ENCODE measurements around the gene LCP2. TPM values are rescaled to one million over a fixed set of nuclear protein-coding genes. Genes with fewer than 3 reads are reported as not detected.

LCP2 gene
- total and polyA plus RNA-seq, 2 experiments from 2014 or later = not detected

- Histone ChIP-seq H3K27ac (no peak overlapping the region), H3K4me1 (ENCODE audit: low read depth) (no peaks in the 10 kb centered on the region), H3K9me3 (ENCODE audit: low read depth) (no peaks in the 10 kb centered on the region), H3K36me3 (no peaks in the 10 kb centered on the region), H3K4me3 (no peak overlapping the region), H3K27me3 (no peaks in the 10 kb centered on the region)
- DNase-seq (ENCODE audit: low read depth in 1 of 2, low spot score in 1 of 2) = no peak
- TF ChIP-seq, protein P1, sequence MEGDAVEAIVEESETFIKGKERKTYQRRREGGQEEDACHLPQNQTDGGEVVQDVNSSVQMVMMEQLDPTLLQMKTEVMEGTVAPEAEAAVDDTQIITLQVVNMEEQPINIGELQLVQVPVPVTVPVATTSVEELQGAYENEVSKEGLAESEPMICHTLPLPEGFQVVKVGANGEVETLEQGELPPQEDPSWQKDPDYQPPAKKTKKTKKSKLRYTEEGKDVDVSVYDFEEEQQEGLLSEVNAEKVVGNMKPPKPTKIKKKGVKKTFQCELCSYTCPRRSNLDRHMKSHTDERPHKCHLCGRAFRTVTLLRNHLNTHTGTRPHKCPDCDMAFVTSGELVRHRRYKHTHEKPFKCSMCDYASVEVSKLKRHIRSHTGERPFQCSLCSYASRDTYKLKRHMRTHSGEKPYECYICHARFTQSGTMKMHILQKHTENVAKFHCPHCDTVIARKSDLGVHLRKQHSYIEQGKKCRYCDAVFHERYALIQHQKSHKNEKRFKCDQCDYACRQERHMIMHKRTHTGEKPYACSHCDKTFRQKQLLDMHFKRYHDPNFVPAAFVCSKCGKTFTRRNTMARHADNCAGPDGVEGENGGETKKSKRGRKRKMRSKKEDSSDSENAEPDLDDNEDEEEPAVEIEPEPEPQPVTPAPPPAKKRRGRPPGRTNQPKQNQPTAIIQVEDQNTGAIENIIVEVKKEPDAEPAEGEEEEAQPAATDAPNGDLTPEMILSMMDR (IDR thresholded peaks at IDR 0.05; ENCODE audit: low read depth, low read length) = no peak
These were observed 13.3 kb downstream of the LCP2 start for GRCh38 chr5:170284231-170284630.

- Histone ChIP-seq H3K9me3 (ENCODE audit: low read depth) (no peaks in the 10 kb centered on the region), H3K27me3 (no peaks in the 10 kb centered on the region), H3K36me3 (no peaks in the 10 kb centered on the region), H3K4me3 (no peak overlapping the region), H3K27ac (no peak overlapping the region), H3K4me1 (ENCODE audit: low read depth) (peaks cover 4% of the 10 kb centered on the region)
- no peak for DNase-seq (ENCODE audit: low read depth in 1 of 2, low spot score in 1 of 2)
- TF ChIP-seq, protein P1 (IDR thresholded peaks at IDR 0.05; ENCODE audit: low read depth, low read length) = no peak
These were observed 14.3 kb downstream of the LCP2 start for GRCh38 chr5:170283296-170283695.

DNA sequence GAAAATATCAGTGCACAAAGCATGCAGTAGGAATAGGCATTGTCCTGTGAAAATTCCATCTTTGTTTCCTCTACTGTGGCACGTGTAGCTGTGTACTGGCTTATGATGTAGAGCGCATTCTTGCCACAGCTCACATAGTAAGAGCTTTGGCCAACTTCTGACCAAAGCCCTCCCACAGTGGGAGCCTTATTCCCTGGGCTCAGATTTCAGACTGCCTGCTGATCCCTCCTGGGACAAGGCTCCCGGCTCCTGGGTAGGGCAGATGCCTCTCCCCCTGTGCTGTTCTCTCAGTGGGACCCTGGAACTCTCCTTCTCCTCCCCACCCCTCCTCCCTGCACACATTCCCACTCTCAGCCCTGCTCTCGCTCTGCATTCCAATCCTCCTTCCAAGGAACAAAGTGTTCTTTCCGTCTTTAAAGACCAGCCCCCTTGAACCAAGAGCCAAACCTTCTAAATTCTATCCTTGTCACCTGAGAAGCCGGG lies 17.5 kb downstream of the LCP2 start:
- TF ChIP-seq, protein P1 (IDR thresholded peaks at IDR 0.05; ENCODE audit: low read depth, low read length) = no peak
- Histone ChIP-seq H3K9me3 (ENCODE audit: low read depth) (no peaks in the 10 kb centered on the region), H3K36me3 (no peaks in the 10 kb centered on the region), H3K27me3 (no peaks in the 10 kb centered on the region), H3K4me3 (no peak overlapping the region), H3K4me1 (ENCODE audit: low read depth) (peaks cover 4% of the 10 kb centered on the region), H3K27ac (no peak overlapping the region)
- peak in 1 of 2 donors; percentile 22 for DNase-seq (ENCODE audit: low read depth in 1 of 2, low spot score in 1 of 2)

- H3K36me3 ChIP-seq = no peaks in the 10 kb centered on the region
- H3K27ac ChIP-seq = no peak overlapping the region
- H3K4me3 ChIP-seq = no peak overlapping the region
- TF ChIP-seq, protein P1 (IDR thresholded peaks at IDR 0.05; ENCODE audit: low read depth, low read length) = no peak
- H3K9me3 ChIP-seq (ENCODE audit: low read depth) = no peaks in the 10 kb centered on the region
- DNase-seq (ENCODE audit: low read depth in 1 of 2, low spot score in 1 of 2) = no peak
- no peaks in the 10 kb centered on the region for H3K27me3 ChIP-seq
- H3K4me1 ChIP-seq (ENCODE audit: low read depth) = peaks cover 4% of the 10 kb centered on the region
These were observed 18.1 kb downstream of the LCP2 start for GRCh38 chr5:170279459-170279817.

- H3K36me3 ChIP-seq = no peaks in the 10 kb centered on the region
- H3K27ac ChIP-seq = no peak overlapping the region
- no peaks in the 10 kb centered on the region for H3K9me3 ChIP-seq (ENCODE audit: low read depth)
- no peak overlapping the region for H3K4me3 ChIP-seq
- no peaks in the 10 kb centered on the region for H3K27me3 ChIP-seq
- H3K4me1 ChIP-seq (ENCODE audit: low read depth) = peaks cover 4% of the 10 kb centered on the region
- TF ChIP-seq, protein P1 (IDR thresholded peaks at IDR 0.05; ENCODE audit: low read depth, low read length) = no peak
- peak in 1 of 2 donors; percentile 12 for DNase-seq (ENCODE audit: low read depth in 1 of 2, low spot score in 1 of 2)
These were observed 18.7 kb downstream of the LCP2 start for GRCh38 chr5:170278611-170279458.

All from cardiac muscle cell (in vitro differentiated cells and primary cell).